COLO668 (cell line): ENCODE measurements around the gene MYH11.
"Not testable (repeated sequence)": the region's sequence is repeated elsewhere in the genome, so short reads cannot be mapped to it uniquely, and the experiment has no call there.

Experiments used
- DNase-seq: peaks from one replicate; lab custom pipeline; 2025; ENCODE audit not compliant: unreplicated experiment; lab: John Stamatoyannopoulos, UW

Gene MYH11

DNA sequence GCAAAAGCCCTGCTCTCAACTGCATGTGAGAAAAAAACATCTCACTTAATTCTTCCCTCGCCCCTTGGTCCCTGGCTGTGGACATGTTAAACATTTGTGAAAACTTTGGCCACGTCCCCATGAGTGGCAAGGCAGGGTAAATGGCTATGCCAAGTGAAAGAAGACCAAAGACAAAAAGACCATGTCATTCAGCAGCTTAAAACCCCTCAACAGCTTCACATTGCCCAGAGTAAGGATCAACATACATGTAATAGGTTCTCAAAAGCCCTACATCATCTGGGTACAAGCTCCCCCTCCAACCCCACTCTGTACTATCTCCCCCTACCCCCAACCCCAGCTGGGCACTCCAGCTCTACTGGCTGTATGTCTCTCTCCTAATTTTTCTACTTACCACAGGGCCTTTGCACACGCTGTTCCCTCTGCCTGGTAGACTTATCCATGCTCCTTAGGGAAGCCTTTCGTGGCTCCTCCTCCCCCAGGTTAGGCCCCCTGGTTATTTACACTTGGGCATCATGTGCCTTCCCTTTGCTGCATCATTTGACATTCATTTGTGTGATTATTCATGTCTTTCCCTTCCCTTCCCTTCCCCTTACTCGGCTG is 131.1 kb downstream of the MYH11 start:
- no peak for DNase-seq

DNA sequence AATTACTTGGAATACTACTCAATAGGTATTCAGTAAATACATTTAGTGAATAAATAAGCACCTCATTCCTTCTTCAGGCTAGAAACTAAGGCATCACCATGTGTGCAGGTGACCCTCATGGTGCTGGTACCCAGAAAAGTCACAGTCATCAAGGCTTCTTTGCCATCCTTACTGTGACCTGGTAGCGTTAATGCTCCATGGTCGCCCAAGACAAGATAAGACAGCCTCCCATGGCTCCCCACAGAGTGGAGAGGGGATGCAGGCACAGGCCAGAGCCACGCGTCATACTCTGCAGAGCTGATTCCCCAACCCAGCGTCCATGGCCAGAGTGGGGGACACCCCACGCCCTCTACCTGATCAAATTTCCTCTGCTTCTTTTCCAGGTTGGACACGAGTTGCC is 133.0 kb downstream of the MYH11 start:
- DNase-seq = no peak

DNA sequence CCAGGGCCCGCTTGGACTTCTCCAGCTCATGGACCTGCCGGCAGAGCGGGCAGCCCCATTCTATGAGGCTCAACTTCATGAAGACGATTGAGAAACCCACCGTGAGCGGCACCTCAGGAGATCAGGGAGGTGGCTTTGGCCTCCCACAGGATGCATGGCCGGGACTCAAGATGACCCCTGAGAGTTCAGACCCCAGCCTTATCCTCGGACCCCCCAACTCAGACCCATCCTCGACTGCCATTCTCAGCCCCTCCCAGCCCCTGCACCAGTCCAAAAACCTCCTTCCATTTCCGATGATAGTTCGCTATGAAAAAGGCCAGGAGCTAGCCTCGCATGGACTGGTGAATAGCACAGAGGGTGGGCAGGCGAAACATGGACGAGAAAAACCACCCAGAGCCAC is 135.8 kb downstream of the MYH11 start:
- DNase-seq = no peak

DNA sequence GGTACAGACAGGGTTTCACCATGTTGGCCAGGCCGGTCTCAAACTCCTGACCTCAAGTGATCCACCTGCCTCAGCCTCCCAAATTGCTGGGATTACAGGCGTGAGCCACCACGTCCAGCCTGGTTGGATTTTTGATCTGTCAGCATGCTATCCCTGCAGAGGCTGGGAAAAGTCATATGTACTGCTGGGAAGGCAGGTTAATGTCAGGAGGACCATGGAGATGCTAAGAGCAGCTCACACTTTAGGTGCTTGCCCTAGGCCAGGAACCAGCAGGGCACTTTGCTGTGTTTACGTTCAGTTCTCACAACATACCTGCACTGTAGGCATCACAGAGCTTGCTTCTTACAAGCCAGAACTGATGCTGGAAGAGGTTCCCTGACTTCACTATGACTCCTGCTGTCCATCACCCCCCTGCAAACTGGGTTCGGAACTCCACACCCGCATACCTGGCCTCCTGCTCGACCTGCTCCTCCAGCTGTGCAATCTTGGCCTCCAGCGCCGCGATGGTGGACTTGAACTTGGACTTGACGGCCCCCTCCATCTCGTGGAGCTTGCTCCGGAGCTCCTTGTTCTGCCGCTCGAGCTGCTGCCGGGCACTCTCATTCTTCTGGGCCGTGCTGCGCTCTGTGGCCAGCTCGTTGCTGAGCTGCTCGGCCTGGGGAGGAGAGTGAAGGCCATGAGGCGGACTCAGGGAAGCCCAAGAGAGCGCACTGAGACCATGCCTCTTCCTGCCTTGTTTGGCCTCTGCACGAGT is 140.0 kb downstream of the MYH11 start:
- no peak for DNase-seq

DNA sequence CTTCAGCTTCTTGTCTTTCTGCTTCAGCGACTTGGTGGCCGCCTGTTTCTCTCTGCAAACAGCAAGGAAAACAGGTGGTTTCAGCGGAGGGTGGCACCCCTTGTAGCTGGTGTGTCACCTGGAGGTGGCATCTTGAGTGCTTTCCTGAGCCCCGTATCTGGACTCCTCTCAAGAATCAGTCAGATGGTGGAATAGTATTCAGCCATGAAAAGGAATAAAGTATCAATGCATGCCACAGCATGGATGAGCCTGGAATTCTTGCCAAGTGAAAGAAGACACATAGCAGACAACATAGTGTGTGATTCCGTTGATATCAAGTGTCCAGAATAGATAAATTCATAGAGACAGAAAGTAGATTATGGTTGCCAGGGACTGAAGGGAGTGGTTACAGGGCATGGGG is 141.6 kb downstream of the MYH11 start:
- DNase-seq = no peak

DNA sequence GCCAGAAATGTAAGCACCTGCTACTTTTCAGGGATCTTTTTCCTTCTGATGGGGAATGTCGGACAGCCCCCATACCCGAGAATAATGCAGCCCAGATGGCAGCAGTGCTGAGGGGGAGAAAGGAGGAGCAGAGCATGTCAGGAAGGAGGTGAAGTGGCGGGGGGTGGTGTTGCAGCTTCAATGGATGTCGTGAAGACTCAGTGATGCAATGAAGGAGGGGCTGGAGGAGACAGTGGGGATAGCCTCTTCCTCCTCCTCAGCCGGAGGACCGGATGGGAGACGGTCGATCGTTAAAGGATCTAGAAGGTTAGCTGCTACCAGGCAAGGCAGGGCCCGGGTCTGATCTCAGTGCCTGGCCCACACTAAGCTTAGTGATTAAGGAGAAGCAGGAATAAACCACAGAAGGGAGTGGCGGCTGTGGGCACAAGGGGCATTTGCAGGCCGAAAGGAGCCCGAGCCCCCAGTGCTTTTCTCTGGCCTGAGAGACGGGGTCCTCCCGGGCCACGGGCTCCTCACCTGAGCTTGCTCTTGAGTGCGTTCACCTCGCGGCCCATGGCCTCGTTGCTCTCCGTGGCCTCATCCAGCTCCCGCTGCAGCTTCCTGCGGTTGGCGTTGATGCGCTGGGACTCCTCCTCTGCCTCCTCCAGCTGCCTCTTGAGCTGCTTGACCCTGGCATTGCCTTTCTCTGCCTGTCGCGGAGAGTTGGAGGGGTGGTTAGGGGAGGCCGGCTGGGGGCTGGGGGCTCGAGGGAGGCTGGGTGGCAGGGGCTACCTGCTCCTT is 142.2 kb downstream of the MYH11 start:
- no peak for DNase-seq

DNA sequence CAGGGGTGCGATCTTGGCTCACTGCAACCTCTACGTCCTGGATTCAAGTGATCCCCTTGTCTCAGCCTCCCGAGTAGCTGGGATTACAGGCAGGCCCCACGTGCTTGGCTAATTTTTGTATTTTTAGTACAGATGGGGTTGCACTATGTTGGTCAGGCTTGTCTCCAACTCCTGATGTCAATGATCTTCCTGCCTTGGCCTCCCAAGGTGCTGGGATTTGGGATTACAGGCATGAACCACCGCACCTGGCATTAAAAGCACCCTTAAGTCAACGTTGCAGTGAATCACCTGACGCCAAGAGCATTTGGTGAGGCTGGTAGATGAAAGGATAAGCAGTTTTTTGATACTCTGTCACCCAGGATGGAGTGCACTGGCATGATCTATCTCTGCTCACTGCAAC is 147.8 kb downstream of the MYH11 start:
- DNase-seq = no peak

DNA sequence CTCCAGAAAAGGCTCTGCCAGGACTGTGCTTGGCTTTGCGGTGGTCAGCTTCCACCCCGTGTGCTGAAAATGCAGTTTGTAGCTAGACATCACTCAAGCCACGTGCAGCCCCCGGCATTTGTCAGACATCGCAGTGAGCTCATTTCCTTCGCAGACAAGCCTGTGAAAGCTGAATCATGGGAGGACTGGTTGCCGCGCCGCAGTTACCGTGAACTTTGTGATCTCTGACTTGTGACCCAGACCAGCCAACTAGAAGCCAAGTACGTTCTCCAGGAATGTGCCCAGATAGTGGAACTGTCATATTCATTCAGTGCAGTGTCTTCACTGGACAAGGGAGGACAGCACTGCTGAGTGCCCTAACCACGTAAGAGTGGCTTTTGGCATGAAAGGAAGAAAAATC is 148.7 kb downstream of the MYH11 start:
- no peak for DNase-seq

DNA sequence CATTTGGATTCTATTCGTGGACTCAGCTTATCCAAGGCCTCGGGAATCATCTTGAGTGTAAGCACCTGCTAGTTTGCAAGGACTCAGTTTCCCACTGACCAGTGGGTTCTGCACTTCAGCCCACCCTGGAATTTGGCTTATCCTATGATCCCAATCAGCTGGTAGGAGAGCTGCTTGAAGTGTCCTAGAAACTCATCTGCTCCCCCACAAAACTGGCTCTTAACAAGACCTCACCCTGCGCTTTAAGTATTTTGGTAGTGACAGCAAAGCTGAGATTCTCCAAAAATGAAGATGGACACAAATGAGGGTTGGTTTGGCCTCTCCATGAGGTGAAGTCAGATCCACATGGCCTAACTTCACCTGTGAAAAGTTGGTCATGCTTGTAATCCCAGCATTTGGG is 149.5 kb downstream of the MYH11 start:
- no peak for DNase-seq

DNA sequence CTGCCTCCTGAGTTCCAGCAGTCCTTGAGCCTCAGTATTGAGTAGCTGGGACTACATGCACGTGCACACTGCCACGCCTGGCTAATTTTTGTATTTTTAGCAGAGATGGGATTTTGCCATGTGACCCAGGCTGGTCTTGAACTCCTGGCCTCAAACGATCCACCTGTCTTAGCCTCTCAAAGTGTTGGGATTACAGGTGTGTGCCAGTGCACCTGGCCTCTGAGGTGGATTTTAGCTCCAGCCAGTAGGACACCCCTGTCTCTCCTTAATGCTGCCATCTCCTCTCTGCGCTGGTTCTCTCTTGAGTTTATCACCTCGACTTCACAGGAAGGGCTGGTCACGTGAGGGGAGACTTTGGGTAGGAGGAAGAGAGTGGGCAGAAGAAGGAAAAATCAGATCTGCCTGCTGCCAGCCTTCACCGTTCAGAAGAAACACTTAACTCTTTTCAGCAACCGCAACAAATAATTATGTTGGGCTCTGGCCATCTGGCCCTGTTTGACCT is 151.7 kb downstream of the MYH11 start:
- DNase-seq = no peak

DNA sequence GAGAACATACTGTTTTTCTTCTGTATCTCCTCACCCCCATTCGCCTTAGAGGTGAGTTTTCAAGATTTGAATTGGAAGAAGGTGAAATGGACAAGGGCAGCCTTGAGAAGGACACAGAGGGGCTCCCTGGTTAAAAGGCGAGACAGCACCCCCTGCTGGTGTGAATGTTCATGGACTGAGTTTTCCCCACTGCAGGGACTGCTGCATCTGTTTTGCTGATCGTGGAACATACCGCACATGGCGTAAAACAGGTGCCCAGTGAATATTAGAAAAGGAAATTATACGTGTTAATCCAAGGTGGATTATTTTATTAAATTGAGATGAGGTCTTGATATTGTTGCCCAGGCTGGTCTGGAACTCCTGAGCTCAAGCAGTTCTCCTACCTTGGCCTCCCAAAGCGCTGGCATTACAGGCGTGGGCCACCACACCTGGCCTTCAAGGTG is 152.3 kb downstream of the MYH11 start:
- DNase-seq = peak; percentile 64

DNA sequence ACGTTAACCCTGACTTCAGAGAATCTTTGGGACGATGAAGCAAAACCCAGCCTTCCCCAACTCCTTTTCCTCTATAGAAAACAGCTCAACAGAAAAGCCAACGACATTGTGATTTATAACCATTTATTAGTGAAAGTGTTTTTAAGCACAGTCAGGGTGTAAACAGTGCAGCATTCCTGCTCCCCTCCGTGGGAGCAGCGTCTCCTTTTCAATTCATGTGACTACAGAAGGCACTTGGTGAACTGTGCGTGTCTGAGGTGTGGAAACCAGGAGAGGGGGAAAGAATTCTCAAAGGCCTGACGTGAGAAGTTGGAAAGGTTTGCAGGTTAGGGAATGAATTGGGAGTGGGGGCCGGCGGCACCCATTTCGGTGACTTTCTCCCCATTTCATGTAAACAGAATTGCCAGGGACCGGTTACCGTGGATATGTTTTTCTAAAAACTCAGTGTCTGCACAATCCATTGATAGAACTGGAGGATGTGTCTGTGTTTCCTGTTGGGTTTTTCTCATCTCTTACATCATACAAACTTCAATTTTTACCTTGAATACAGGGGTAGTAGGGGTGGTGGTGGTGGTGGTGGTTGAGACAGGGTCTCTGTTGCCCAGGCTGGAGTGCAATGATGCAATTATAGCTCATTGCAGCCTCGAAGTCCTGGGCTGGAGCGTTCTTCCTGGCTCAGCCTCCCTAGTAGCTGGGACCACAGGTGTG is 153.6 kb downstream of the MYH11 start:
- no peak for DNase-seq

DNA sequence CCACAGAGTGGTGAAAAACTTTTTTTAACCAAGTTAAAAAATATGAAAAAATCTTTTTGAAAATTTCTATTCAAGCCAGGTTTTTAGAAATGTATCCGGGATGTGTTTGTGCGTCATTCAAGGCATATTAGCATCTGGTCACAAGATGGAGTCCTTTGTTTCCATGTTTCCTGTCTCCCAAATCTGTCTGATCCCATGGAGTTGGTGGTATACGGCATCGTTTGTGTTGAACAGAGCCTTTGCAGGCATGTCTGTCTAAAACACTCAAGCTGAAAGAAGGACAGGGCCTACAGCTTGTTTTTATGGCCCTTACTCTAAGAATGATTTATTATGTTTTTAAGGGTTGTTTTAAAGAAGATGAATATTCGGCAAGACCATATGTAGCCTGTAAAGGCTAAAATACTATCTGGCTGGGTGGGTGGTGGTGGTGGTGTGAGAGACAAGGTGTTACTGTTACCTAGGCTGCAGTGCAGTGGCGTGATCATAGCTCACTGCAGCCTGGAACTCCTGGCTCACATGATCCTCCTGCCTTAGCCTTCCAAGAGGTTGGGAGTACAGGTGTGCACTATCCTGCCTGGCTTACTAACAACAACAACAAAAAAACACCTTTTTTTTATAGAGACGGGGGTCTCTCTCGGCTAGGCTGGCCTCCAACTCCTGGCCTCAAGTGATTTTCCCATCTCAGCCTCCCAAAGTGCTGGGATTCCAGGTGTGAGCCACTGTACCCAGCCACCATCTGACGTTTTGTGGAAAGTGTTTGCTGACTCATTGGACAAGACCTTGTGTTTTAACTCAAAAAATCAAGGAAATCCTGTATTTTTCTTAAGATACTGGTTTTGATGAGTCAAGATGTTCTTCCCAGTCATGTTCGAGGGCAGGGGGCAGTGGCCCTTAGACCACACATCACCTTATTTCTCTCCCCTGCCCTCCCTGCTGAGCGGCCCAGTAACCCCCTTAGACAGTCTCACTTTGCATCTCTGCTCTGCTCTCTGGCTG is 154.6 kb downstream of the MYH11 start:
- no peak for DNase-seq

DNA sequence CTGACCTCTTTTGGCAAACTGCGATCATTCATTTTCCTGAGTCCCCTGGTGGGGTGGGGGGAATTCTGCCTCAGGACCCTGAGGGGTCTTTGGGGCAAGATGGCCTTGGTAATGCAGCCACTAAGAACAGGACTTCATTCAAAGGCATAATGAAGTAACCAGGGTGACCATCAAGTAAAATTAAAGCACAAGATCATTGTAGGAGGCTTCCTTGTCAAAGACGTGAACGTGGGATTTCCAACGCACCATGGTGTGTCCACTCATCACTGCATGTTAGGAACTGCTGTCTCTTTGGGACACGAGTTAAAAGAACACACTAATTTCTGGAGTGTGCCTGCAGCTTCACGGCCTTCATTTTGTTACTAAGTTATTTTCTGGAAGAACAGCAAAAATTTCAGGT is 155.5 kb downstream of the MYH11 start:
- no peak for DNase-seq

DNA sequence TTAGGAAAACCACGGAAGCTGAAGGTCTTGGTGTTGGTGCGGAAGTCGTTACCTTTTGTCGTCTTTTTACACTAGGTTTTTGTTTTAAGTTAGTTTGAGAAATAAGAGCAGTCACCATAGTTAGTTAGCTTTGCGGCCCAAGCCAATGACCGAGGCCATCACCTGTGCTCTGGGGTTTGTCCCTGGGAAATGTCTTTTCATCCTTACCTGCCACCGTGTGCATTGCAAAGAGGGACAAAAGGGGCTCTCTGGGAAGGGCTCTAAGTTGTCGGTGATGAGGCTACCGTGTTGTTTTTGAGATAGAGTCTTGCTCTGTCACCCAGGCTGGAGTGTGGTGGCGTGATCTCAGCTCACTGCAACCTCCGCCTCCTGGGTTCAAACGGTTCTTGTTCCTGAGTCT is 157.0 kb downstream of the MYH11 start:
- no peak for DNase-seq

DNA sequence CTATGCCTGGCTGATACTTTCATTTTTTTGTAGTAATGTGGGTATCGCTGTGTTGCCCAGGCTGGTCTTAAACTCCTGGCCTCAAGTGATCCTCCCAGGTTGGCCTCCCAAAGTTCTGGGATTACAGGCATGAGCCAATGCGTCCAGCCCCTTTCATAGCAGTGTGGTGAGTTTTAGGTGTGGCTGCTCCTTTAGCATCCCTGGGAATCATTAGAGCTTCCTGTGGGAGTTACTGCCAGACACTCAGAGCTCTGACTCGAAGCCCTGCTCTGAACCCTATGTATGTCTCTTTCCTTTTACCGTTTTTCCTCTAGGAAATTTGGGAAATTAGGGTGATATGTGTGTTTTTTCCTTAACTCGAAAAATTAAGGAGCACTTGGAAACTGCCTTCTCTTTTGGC is 162.3 kb downstream of the MYH11 start:
- DNase-seq = no peak

DNA sequence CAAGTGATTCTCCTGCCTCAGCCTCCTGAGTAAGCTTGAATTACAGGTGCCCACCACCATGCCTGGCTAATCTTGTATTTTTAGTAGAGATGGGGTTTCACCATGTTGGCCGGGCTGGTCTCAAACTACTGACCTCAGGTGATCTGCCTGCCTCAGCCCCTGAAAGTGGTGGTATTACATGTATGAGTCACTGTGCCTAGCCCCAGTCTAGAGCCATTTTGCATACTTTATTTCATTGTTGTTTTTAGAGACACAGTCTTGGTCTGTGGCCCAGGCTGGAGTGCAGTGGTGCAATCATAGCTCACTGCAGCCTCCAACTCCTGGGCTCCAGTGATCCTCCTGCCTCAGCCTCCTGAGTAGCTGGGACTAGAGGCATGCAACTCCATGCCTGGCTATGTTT is 164.3 kb downstream of the MYH11 start:
- DNase-seq = not testable (repeated sequence)

DNA sequence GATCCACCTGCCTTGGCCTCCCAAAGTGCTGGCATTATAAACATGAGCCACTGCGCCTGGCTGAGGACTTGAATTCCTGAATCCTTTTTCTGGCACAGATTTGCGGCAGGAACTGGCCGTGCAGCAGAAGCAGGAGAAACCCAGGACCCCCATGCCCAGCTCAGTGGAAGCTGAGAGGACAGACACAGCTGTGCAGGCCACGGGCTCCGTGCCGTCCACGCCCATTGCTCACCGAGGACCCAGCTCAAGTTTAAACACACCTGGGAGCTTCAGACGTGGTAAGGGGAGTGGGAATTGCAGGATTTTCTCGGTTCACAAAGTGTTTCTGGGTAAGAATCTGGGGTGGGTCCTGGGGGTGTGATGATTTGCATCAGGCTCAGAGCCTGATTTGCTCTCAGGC is 165.8 kb downstream of the MYH11 start:
- DNase-seq = no peak

DNA sequence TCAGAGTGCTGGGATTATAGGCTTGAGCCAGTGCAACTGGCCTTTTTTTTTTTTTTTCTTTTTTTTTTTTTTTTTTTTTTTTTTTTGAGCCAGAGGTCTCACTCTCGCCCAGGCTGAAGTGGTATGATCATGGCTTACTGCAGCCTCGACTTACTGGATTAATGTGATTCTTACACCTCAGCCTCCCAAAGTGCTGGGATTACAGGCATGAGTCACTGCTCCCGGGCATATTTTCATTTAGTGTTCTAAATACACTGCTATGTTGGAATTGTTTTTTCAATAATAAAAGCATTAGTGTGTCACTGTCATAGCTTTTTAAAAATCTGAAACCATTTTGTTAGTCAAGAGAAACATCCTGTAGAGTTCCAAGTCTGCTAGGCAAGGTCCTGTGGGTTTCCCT is 166.5 kb downstream of the MYH11 start:
- DNase-seq = no peak

DNA sequence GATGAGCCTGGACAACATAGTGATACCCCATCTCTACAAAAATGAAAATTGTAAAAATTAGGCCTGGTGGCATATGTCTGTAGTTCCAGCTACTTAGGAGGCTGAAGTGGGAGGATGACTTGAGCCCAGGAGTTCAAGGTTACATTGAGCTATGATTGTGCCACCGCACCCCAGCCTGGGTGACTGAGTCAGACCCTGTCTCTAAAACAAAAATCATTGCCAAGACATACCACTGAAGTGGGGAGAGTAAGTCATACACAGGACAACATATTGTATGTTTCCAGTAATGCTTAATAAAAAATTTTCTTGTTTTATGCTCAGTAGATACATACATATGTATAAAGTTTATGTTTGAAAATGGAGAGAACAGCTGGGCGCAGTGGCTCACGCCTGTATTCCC is 167.5 kb downstream of the MYH11 start:
- no peak for DNase-seq
